ENCODE data around the gene UPF3A.
"Not testable (repeated sequence)": the region's sequence is repeated elsewhere in the genome, so short reads cannot be mapped to it uniquely, and the experiment has no call there.

UPF3A gene, protein sequence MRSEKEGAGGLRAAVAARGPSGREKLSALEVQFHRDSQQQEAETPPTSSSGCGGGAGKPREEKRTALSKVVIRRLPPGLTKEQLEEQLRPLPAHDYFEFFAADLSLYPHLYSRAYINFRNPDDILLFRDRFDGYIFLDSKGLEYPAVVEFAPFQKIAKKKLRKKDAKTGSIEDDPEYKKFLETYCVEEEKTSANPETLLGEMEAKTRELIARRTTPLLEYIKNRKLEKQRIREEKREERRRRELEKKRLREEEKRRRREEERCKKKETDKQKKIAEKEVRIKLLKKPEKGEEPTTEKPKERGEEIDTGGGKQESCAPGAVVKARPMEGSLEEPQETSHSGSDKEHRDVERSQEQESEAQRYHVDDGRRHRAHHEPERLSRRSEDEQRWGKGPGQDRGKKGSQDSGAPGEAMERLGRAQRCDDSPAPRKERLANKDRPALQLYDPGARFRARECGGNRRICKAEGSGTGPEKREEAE

DNA sequence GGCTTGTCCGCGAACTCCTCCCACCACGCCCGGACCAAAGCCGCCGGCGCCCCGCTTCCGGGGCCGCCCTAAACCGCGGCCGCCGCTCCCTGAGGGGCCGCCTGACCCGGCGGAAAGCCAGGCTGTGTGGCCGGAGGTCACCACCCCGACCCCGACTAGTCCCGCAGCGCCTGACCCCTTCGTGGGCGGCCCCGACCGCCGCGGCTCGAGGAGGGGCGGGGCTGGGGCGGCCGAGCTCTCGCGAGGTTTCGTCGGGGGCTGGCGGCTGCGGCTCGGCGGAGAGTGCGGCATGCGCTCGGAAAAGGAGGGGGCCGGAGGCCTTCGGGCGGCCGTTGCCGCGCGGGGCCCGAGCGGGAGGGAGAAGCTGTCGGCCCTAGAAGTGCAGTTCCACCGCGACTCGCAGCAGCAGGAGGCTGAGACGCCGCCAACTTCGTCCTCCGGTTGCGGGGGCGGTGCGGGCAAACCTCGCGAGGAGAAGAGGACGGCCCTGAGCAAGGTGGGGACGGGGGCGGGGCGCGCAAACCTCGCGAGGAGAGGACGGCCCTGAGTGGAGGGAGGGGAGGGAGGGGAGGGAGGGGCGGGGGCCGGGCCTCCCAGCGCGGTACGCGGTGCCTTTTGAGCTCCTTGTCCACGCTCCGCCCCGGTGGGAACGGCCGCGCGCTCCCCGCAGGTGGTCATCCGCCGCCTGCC is at the start of gene UPF3A:
Gene UPF3A, plus strand, starts transcription at position 251 of the 690 bp plus-strand sequence. Its CDS starts 39 bp downstream, at position 290.
- peak; percentile 88 for DNase-seq (ENCODE audit: low spot score)

DNA sequence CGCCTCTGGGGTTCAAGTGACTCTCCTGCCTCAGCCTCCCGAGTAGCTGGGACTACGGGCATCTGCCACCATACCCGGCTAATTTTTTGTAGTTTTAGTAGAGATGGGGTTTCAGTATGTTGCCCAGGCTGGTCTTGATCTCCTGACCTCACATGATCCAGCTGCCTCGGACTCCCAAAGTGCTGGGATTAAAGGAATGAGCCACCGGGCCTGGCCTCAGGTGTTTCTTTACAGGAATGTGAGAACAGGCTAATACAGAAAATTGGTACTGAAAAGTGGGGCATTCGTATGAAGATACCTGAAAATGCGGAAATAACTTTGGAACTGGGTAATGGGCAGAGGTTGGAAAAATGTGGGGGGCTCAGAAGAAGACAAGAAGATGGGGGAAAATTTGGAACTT is 49.5 kb upstream of the UPF3A start:
- DNase-seq (ENCODE audit: low spot score): no peak

DNA sequence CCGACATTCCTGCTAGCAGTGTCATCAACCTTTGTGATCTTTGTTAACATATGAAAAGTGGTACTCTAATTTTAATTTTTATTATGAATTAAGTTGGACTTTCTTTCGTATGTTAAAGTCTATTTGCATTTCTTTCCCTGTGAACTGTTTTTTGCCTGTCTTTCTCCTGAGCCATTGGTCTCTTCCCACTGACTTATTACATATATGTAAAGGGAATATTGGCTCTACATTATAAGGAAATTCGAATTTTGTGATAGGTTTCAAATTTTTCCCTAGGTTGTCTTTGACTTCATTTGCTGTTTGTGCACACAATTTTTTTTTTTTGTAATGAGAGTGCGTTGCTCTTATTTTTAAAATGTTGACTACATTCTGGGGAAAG is 47.1 kb upstream of the UPF3A start:
- no peak for DNase-seq (ENCODE audit: low spot score)

DNA sequence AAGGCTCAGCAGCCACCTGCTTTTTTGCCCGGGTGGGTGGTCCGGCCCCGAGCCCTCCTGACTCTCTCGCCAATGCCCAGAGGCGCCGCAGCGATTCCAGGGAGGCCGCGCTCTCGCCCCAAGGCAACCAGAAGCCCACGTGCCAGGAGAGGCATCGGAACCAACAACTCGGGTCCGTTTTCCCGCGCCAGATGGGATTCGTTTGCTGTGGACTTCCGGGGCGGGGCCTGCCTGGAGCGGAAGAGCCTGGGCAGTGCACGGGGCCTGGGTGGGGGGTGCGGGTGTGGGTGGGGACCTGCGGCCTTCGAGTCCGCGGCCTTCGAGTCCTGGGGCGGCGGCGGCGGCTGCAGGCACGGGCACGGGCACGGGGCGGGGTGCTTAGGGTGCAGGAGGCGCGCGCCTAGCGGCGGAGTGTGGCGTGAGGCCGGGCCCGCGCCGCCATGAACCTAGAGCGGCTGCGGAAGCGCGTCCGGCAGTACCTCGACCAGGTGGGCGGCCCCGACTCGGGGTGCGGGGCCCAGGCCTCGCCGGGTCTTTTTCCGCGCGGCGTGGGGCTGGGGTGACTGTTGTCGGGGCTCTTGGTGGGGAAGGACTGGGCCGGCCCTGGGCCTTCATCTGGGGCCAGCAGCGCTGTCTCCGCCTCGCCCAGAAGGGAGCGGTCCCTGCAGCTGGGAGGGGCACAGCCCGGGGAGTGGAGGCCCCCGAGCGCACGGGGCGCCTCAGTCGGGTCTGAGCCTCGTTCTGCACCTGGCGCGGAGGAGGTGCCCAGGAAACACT is 46.6 kb upstream of the UPF3A start, which contains the start of gene CDC16:
Gene CDC16, plus strand, starts transcription at position 253 of the 777 bp plus-strand sequence. Its CDS starts 188 bp downstream, at position 441.
- peak; percentile 98 for DNase-seq (ENCODE audit: low spot score)

DNA sequence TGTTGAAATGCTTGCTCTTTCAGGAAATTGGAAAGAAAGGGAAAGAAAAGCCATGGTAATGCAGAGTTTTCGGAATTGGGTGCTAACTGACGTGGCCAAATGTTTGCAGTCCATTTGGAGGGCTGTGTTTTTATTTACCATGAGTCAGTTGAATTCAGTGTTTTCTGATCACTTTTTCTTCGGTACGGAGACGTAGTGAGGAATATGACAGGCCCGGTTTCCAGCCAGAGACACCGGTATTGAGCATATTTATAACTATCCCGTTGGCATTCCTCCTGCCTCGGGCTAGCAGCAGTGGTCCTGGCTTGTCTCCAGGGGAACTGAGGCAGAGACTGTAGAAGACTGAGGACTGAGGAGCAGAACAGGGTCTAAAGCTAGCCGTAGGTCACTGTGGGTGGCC is 45.7 kb upstream of the UPF3A start:
- no peak for DNase-seq (ENCODE audit: low spot score)

DNA sequence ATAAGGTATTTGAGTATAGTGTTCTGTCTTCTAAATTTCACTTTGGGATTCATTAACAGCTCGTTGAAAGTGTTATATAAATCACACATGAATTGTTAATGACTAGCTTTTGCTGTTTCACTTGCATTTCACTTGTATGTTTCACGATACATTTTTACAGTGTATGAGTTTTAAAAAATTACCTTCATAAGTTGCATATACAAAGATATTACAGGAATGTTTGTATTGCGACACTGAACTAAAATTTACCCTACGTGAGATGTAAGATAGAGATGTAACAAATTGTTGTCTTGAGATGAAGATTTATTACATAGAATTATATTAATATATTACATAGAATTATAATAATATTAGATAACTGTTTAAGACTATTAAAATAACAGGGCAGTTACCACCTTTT is 45.2 kb upstream of the UPF3A start:
- DNase-seq (ENCODE audit: low spot score): no peak

DNA sequence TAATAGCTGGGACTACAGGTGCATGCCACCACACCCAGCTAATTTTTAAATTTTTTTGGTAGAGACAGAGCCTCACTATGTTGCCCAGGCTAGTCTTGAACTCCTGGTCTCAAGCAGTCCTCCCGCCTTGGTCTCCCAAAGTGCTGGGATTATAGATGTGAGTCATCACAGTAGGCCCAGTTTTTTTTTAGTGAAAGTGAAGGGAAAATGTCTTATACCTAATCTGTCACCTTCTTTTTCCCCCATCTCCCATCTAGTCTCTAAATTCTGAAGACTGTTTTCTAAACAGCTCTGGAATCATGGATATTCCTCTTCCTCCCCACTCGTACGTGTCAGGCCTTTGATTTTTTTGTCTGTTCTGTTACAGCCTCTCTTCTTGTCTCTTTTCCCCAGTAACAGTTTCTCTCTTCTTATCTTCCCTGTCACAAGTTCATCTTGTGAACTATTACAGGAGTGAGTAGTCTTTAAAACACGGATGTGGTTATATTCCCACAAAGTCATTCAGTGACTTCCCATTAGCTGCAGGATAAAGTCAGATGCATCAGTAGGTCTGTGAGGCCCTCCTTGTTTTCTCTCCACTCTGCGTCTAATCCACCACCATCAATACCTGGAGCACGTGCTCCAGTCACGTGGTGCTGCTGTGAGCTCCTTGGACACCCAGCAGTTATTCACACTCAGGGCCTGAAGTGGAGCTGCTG is 43.8 kb upstream of the UPF3A start:
- DNase-seq (ENCODE audit: low spot score): no peak

DNA sequence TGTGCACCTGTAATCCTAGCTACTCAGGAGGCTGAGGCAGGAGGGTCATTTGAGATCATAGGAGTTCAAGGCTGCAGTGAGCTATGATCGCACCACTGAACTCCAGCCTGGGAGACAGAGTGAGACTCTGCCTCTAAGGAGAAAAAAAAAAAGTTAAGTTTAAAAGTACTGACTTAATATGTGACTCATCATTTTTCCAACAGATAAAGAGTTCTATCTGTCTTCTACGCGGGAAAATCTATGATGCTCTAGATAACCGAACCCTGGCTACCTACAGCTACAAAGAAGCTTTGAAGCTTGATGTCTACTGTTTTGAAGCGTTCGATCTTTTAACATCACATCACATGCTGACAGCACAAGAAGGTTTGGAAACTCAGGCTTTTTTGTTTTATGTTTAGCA is 39.5 kb upstream of the UPF3A start:
- no peak for DNase-seq (ENCODE audit: low spot score)

DNA sequence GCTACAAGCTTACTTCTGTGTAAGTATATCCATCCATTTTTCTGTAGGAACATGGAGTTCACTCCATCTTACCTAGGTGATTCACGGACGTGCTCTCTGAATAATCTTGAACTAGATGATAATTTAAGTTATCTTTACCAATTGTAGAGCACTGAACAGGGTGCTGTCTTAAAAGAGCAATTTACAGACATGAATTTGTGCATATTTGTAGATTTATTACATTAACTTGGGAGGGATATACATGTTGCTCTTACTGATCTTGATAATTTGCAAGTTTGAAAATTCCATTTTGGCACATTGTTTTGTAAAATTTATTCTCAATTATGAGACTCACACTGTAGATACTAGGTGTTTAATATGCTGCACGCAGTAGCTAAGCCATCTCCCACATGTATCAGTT is 37.4 kb upstream of the UPF3A start:
- DNase-seq (ENCODE audit: low spot score): no peak

DNA sequence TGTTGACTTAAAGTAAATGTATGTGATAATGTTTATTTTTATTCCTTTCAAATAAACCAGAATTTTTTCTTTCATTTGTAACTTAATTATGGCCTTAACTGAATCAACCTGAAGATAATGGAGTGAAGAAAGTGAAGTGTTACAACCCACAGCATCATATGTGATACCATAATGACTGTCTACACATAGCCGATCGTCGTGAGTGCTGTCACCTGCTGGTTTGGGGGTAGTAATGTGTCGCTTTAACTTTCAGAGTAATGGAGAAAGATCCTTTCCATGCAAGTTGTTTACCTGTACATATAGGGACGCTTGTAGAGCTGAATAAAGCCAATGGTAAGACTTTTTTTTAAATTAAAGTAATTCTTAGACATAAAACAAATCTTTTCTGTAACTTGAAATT is 36.8 kb upstream of the UPF3A start:
- DNase-seq (ENCODE audit: low spot score): no peak

DNA sequence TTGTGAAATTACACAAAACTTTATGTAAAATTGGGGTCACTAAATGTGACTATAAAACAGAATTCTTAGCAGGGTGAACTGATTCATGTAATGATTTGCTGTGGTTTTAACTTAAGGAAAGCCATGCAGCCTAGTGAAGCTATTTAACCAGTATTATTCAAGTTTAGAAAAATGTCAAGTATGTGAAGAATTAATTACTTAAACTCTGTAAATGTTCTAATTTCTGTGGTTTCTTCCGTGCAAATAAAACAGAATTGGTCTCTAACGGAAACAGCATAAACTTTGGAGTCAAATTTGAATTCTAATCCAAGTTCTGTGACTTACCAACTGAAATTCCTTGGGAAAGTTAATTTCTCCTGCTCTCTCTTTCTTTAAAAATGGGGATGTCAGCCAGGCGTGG is 33.4 kb upstream of the UPF3A start:
- DNase-seq (ENCODE audit: low spot score): no peak

DNA sequence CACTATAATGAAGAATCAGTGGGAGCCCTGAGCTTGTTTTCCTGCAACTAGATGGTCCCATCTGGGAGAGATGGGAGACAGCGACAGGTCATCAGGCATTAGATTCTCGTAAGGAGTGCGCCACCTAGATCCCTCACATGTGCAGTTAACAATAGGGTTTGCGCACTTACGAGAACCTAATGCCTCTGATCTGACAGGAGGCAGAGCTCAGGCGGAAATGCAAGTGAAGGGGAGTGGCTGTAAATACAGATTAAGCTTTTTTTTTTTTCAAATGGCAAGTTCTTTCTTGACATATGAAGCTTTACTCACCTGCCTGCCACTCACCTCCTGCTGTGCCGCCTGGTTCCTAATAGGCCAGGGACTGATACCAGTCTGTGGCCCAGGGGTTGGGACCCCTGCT is 32.3 kb upstream of the UPF3A start:
- DNase-seq (ENCODE audit: low spot score): no peak

DNA sequence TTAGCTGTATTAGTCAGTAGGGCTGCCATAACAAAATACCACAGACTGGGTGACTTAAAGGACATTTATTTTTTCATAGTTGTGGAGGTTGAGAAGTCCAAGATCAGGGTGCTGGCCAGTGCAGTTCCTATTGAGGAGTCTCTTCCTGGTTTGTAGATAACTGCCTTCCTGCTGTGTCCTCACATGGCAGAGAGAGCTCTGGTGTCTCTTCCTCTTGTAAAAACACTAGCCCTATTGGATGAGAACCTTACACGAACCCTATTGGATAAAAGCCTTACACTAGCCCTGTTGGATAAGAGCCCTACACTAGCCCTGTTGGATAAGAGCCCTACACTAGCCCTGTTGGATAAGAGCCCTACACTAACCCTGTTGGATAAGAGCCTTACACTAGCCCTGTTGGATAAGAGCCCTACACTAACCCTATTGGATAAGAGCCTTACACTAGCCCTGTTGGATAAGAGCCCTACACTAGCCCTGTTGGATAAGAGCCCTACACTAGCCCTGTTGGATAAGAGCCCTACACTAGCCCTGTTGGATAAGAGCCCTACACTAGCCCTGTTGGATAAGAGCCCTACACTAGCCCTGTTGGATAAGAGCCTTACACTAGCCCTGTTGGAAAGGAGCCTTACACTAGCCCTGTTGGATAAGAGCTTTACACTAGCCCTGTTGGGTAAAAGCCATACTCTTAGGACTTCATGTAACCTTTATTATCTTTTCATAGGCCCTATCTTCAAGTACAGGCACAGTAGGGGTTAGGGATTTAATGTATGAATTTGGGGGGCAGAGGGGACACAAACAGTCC is 29.6 kb upstream of the UPF3A start:
- DNase-seq (ENCODE audit: low spot score): not testable (repeated sequence)

DNA sequence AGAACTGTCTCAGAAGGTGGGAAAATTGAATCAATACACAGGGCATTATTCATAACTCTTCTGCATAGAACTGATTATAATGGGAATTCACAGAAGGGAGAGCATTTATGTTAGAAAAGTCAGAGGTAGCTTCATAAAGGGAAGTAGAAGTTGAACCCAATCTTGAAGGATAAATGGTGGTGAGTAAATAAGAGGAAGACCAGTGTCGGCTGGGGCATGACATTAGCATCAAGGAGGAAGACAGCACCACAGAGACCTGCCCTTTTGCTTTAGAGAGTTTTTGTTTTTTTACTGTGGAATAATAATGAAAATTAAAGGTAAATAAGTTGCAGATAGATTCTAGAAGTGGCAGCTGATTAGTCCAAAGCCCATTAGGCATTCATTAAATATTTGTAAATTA is 24.9 kb upstream of the UPF3A start:
- DNase-seq (ENCODE audit: low spot score): no peak

DNA sequence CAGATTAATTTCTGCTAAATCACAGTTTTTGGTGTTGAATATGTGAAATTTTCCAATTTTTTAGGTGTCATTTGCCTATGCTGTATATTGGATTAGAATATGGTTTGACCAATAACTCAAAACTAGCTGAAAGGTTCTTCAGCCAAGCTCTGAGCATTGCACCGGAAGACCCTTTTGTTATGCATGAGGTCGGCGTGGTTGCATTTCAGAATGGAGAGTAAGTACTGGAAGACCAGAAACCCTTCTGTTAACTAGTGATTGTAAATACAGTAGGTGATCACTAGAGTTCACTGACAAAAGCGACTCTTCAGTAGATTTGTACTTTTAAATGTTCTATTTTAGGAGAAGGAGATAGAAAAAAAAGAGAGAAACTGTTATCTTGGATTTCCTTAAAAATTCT is 24.4 kb upstream of the UPF3A start:
- no peak for DNase-seq (ENCODE audit: low spot score)

DNA sequence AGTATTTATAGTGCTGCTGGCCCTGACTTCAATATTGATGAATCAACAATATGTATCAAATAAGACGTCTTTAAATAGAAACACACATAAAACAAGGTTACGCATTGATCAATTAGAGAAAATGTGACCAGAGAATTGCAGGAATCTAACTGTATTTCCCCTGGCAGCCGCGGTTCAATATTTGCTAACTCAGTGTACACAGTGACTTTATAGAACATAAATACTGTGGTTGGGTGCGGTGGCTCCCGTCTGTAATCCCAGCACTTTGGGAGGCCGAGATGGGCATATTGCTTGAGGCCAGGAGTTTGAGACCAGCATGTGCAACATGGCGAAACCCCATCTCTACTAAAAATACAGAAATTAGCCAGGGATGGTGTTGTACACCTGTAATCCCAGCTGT is 22.8 kb upstream of the UPF3A start:
- no peak for DNase-seq (ENCODE audit: low spot score)

DNA sequence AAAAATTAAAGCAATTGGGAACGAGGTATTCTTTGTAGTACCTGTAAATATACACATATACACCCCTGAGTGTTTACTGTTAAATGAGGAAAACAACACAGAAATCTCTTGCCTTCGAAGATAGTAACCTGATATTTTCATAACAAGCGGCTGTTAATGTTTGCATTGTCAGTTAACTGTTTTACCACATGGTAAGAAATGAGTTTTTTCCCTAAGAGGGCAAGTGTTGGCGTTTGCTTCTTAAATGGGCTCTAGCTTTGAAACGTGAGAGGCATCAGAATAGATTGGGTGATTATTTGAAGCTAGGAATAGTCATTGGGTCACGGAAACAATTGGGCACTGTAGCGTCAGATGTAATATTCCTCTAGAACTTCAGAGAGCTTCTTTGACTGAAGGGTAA is 22.0 kb upstream of the UPF3A start:
- DNase-seq (ENCODE audit: low spot score): no peak

DNA sequence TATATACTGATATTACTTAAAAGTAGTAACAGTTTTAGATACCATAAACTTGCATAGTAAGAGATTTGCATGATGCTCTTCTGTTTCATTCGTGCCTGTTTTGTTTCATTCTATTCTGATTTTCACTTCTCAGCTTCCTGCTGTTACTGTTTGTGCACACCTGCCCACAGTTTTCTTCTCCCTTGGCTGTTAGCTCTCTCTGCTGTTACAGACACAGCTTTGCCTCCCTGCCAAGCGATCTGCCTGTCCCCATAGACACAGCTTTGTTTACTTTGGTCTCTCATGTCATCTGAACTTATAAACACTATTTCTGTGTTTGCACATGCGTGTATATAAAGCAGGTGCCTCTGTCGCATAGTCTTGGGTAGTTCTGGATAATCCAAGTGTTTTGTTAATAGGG is 21.4 kb upstream of the UPF3A start:
- DNase-seq (ENCODE audit: low spot score): no peak

DNA sequence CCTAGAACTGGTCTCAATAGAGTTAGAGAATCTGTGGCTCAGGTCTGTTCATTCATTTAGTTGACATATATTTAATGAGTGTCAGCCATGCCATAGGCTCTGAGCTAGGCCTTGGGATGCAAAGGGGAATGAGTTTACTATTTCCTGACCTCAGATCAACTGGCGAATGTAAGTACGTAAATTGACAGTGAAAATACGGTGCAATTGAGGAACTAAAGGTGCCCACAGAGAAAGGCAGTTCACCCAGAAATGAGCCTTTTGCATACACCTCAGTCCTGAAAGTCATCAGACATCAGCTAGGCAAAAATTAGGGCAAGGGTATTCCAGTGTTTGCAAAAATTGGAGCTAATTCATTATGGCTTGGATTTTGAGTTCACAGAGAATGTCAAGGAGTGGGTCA is 20.6 kb upstream of the UPF3A start:
- DNase-seq (ENCODE audit: low spot score): no peak

DNA sequence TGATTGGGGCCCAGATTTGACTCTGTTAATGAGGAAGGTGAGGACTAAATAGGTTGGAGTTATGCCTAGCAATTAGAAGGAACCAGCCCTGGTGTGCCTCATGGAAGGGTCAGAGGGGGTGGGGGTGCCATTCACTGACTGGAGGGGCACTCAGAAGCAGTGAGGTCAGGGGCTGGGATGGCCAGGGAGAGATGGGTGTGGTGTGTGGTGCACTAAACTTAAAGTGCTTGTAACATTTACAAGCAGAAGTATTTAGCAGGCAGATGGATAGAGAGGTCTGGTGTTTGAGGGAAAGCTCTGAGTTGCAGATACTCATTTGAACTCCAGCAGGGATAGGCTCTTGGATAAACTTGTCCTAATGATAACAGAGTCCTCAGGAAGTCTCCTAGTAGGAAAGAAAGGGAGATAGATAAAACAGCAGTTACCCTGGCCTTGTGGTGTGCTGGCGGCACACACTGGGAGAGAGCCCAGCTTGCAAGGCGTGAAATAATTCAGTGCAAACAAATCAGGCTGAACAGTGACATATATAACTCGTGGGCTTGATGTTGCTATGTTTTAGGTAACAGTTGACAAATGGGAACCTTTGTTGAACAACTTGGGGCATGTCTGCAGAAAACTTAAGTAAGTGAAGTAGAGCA is 20.0 kb upstream of the UPF3A start:
- DNase-seq (ENCODE audit: low spot score): no peak

DNA sequence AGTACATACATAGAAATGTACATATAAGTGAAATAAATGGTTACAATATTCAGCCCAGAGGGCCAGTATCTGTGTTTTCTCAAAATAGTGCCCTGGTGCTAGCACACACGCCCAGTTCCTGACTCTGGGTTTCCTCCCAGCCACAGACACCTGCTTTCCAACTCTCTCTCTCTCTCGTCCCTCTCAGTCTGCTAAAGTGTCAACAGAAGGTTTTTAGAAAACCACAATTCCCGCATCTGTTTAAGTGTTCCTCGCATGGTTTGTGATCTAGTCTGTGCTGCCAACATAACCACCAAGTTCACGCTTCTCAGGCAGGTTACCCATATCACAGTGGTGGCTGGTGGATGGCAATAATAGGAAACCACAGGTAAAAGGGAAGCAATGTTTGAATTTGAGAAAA is 17.8 kb upstream of the UPF3A start:
- DNase-seq (ENCODE audit: low spot score): no peak

Measured in iPS-NIHi11 (cell line).